Type B pancreatic cell (in vitro differentiated cells): ENCODE data around the gene PLEKHG4B. TPM values are rescaled to one million over a fixed set of nuclear protein-coding genes. Genes with fewer than 3 reads are reported as not detected.

Experiments
- DNase-seq: peaks from one replicate; pipeline ENCODE4 v3.0.0; 2021; ENCODE audit warnings: mixed read lengths; ENCODE audit not compliant: unreplicated experiment; ENCODE audit errors: extremely low spot score
- H3K27ac Mint-ChIP-seq: 2 replicates; pipeline ENCODE4 v1.8.0; 2021; ENCODE audit warnings: mild to moderate bottlenecking, mixed read lengths
- H3K27me3 Mint-ChIP-seq: 2 replicates; pipeline ENCODE4 v1.8.0; 2021; ENCODE audit warnings: mixed read lengths
- H3K36me3 Mint-ChIP-seq: 2 replicates; pipeline ENCODE4 v1.8.0; 2021; ENCODE audit warnings: mixed read lengths
- H3K4me1 Mint-ChIP-seq: one replicate; pipeline ENCODE4 v1.8.0; 2021; ENCODE audit warnings: mixed read lengths; ENCODE audit not compliant: unreplicated experiment
- H3K4me3 Mint-ChIP-seq: 2 replicates; pipeline ENCODE4 v1.8.0; 2021; ENCODE audit warnings: mild to moderate bottlenecking, mixed read lengths
- H3K9me3 Mint-ChIP-seq: 2 replicates; pipeline ENCODE4 v1.8.0; 2021; ENCODE audit warnings: mixed read lengths
- total RNA-seq: library from RNA; stranded (reverse); gene quantifications from 2 replicates; pipeline ENCODE4 v1.2.1, GENCODE V29; 2021; ENCODE audit warnings: low replicate concordance
- TF ChIP-seq, protein P1 (sequence below): fragments of 200-600 bp; sonication (generic); conservative IDR thresholded peaks from 2 replicates; pipeline ENCODE4 v1.5.0; 2021; ENCODE audit warnings: antibody characterized with exemption, mild to moderate bottlenecking

The PLEKHG4B gene
- total RNA-seq, 1 donor from 2014 or later = 32.8 TPM

DNA sequence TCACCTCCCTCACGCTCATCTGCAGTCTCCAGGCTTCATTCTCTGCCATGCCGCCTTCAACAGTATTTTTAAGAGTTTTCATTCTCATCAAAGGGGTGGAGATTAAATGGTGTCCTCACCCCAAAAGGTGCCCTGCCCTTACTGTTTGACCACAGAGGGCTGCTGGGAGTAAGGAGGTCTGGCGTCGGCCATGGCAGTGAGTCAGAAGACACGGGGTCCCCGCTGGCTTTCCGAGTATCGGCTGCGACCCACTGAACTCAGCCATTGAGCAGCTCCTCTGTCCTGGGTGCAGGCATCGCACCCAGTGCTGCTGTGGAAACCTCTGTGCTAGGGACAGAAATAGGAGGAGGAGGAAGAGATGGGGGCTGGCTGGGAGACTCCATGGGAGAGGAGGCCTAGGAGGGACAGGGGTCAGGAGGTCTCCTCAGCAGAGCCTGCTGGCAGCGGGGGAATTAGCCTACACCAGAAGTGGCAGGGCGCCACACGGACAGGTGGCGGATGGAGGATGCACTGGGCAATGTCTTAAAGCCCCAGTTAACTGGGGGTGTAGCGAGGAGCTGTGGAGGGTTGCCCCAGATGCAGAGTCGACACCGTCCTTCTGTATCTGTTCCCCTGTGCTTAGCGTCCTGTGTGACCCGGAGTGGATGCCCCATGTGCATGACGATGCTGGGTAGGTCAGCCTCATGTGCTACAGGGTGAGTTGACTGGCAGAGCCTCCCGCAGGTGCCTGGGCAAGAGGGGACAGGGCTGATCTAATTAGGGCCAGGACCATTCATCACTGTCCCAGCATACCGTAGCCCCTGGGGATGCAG is 15.4 kb upstream of the PLEKHG4B start:
- TF ChIP-seq, protein P1, sequence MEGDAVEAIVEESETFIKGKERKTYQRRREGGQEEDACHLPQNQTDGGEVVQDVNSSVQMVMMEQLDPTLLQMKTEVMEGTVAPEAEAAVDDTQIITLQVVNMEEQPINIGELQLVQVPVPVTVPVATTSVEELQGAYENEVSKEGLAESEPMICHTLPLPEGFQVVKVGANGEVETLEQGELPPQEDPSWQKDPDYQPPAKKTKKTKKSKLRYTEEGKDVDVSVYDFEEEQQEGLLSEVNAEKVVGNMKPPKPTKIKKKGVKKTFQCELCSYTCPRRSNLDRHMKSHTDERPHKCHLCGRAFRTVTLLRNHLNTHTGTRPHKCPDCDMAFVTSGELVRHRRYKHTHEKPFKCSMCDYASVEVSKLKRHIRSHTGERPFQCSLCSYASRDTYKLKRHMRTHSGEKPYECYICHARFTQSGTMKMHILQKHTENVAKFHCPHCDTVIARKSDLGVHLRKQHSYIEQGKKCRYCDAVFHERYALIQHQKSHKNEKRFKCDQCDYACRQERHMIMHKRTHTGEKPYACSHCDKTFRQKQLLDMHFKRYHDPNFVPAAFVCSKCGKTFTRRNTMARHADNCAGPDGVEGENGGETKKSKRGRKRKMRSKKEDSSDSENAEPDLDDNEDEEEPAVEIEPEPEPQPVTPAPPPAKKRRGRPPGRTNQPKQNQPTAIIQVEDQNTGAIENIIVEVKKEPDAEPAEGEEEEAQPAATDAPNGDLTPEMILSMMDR = no peak
- H3K27ac Mint-ChIP-seq = no peak overlapping the region

DNA sequence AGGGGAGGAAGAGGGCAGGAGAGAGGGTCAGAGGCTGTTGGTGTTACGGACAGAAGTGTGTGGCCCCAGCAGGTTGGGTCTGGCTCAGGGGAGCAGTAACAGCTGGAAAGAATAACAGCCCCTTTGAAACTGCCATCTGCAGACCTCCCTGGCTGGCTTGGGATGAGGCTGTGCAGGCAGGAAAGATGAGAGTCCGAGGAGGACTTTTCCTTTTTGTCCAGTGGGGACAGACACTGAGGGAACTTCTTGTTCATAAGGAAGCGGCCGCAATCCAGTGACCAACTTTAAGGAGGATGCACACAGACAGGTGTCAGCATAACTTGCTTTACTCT is 14.8 kb upstream of the PLEKHG4B start:
- Mint-ChIP-seq H3K4me1 (peaks cover 25% of the 10 kb centered on the region), H3K27ac (no peak overlapping the region), H3K36me3 (no peaks in the 10 kb centered on the region), H3K4me3 (no peak overlapping the region), H3K27me3 (peaks cover 33% of the 10 kb centered on the region), H3K9me3 (no peaks in the 10 kb centered on the region)
- DNase-seq = peak; percentile 64
- TF ChIP-seq, protein P1 = no peak

More for the DNA sequence above, 15.4 kb upstream of the PLEKHG4B start:
- peak; percentile 56 for DNase-seq
- no peak overlapping the region for H3K4me3 Mint-ChIP-seq
- H3K27me3 Mint-ChIP-seq = peaks cover 29% of the 10 kb centered on the region
- peaks cover 19% of the 10 kb centered on the region for H3K4me1 Mint-ChIP-seq
- no peaks in the 10 kb centered on the region for H3K36me3 Mint-ChIP-seq
- H3K9me3 Mint-ChIP-seq = no peaks in the 10 kb centered on the region

DNA sequence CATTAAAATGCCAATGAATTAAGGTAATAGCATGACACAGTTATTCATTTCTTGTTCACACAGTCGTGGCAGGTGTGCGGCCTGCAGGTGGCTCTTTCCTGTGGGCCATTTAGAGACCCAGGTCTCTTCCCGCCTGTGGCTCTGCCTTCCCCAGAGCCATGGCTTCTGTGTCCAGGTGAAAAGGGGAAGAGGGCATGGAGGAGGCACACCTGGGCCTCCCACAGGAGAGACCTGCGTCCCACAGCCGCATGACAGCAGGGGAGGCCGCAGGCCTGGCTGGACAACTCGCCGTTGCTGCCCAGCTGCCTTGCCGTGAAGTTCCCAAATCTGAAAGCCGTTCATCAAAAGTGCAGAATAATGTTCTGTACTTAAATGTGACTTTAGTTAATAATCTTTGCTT is 14.4 kb upstream of the PLEKHG4B start:
- Mint-ChIP-seq H3K27me3 (peaks cover 37% of the 10 kb centered on the region), H3K4me3 (no peak overlapping the region), H3K9me3 (no peaks in the 10 kb centered on the region), H3K4me1 (peaks cover 28% of the 10 kb centered on the region), H3K27ac (no peak overlapping the region), H3K36me3 (no peaks in the 10 kb centered on the region)
- peak; percentile 47 for DNase-seq
- TF ChIP-seq, protein P1 = no peak

DNA sequence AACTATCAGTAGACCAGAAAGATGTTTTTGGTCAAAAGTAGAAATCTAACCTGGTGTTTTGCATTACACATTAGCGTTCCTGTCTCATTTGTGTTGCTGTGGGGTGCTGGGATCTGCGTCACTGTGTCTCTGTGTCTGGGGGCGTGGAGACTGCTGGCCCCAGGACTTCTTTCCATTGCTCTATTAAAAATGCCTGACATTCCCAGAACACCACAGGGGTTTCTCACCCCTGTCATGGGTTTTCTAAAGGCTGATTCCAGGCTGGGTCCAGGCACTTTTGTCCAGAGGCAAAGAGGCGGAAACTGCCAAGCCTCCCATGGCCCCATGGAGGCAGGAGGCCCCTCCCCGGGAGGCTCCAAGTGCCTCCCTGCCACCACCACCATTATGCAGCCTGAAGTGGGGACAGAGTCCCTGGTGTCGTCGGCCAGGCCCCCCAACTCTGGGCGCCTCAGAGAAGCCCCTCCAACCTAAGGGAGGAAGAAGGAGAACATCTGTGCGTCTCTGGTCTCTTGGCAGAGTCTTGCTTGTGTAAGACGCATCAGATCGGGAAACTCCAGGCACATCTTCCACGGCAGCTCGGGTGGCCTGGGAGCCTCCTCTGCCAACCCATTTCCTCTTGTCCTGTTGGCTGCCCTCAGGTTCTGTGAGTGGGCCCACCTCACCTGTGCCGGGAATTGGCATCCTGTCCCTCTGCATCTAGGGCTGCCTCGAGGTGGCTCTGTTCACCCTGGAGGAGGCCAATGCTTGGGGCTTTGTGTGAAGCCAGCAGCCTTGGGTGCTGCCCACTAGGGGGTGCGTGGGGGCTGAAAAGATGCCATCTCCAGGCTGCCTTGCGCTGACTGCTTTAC is 13.8 kb upstream of the PLEKHG4B start:
- peak; percentile 66 for DNase-seq
- peaks cover 43% of the 10 kb centered on the region for H3K27me3 Mint-ChIP-seq
- no peak overlapping the region for H3K4me3 Mint-ChIP-seq
- TF ChIP-seq, protein P1 = peak; percentile 54
- H3K27ac Mint-ChIP-seq = no peak overlapping the region
- peaks cover 4% of the 10 kb centered on the region for H3K36me3 Mint-ChIP-seq
- H3K9me3 Mint-ChIP-seq = no peaks in the 10 kb centered on the region
- peaks cover 34% of the 10 kb centered on the region for H3K4me1 Mint-ChIP-seq

GRCh38 chr5:78805-79149 is 13.2 kb upstream of the PLEKHG4B start:
- peaks cover 43% of the 10 kb centered on the region for H3K27me3 Mint-ChIP-seq
- H3K27ac Mint-ChIP-seq = no peak overlapping the region

More at GRCh38 chr5:78805-79149, 13.2 kb upstream of the PLEKHG4B start:
- H3K9me3 Mint-ChIP-seq = no peaks in the 10 kb centered on the region
- DNase-seq = no peak
- H3K36me3 Mint-ChIP-seq = peaks cover 4% of the 10 kb centered on the region
- no peak overlapping the region for H3K4me3 Mint-ChIP-seq
- H3K4me1 Mint-ChIP-seq = peaks cover 34% of the 10 kb centered on the region
- TF ChIP-seq, protein P1 = peak; percentile 2
